Kidney epithelial cell (primary cell): Measurements from ENCODE around the gene ADPRHL1. TPM values are rescaled to one million over a fixed set of nuclear protein-coding genes. Genes with fewer than 3 reads are reported as not detected.
"Not testable (repeated sequence)": the region's sequence is repeated elsewhere in the genome, so short reads cannot be mapped to it uniquely, and the experiment has no call there.

ENCODE experiments used
- DNase-seq: peaks from one replicate; pipeline ENCODE4 v3.0.0-alpha.2; 2010; ENCODE audit warnings: low read depth
- H3K27me3 ChIP-seq: 2 replicates; pipeline ENCODE4 v1.6.0; 2011; ENCODE audit warnings: low read length; ENCODE audit not compliant: control insufficient read depth, insufficient read depth
- H3K36me3 ChIP-seq: 2 replicates; pipeline ENCODE4 v1.5.1; 2011; ENCODE audit warnings: low read length; ENCODE audit not compliant: control insufficient read depth, insufficient read depth
- H3K4me3 ChIP-seq: 2 replicates; pipeline ENCODE4 v1.5.1; 2011; ENCODE audit warnings: low read depth, mild to moderate bottlenecking, control low read depth, low read length
- CTCF ChIP-seq: IDR thresholded peaks from 2 replicates; pipeline ENCODE4 v1.5.1; 2011; ENCODE audit warnings: mild to moderate bottlenecking, moderate library complexity, low read length, control low read depth, inconsistent platforms; ENCODE audit not compliant: insufficient read depth, poor library complexity, severe bottlenecking
- total RNA-seq: library from RNA; depleted of rRNA; stranded (reverse); fragments of >200 nt; gene quantifications from 2 replicates; pipeline ENCODE4 v1.2.3, GENCODE V29; 2015

The ADPRHL1 gene
- total RNA-seq, 1 donor from 2014 or later = 0.84 TPM

- no peak overlapping the region for H3K4me3 ChIP-seq
- TF ChIP-seq CTCF = no peak
- H3K27me3 ChIP-seq = no peaks in the 10 kb centered on the region
These were observed 15.8 kb downstream of the ADPRHL1 start for GRCh38 chr13:113437408-113438010.

DNA sequence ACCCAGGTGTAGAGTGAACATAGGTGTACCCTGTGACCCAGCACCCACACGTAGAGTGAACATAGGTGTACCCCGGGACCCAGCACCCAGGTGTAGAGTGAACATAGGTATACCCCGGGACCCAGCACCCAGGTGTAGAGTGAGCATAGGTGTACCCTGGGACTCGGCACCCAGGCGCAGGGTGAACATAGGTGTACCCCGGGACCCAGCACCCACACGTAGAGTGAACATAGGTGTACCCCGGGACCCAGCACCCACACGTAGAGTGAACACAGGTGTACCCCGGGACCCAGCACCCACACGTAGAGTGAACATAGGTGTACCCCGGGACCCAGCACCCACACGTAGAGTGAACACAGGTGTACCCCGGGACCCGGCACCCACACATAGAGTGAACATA, 16.4 kb downstream of the ADPRHL1 start:
- DNase-seq, H3K36me3 ChIP-seq, H3K27me3 ChIP-seq, H3K4me3 ChIP-seq: not testable (repeated sequence)

More at GRCh38 chr13:113437408-113438010, 15.8 kb downstream of the ADPRHL1 start:
- DNase-seq = no peak
- no peaks in the 10 kb centered on the region for H3K36me3 ChIP-seq

- not testable (repeated sequence) for H3K27me3 ChIP-seq, H3K36me3 ChIP-seq, DNase-seq, H3K4me3 ChIP-seq
These were observed 17.4 kb downstream of the ADPRHL1 start for GRCh38 chr13:113435907-113436306.

DNA sequence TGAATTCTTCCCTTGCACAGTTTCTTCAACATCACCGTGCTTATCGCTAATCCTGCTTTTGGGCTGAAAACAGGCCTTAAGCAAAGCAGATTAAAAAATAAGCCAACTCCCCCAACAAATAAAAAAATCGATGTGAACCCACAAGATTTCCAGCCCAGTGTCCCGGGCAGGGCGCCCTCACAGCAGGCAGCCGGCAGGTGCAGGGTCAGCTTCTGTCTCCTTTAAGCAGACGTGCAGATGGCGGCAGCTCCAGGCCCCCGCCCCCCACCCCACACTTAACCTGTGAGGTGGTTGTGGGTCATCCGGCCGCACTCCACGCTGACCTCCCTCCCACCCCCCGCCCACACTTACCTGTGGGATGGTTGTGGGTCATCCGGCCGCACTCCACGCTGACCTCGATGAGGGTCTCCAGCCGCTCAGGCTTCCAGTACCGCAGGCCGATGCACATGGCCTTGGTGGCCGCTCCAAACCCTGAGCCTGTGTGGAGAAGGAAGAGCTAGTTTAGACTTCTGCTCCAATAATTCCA, 19.8 kb downstream of the ADPRHL1 start:
- H3K4me3 ChIP-seq = no peak overlapping the region
- H3K27me3 ChIP-seq = no peaks in the 10 kb centered on the region
- TF ChIP-seq CTCF = no peak
- DNase-seq = no peak
- no peaks in the 10 kb centered on the region for H3K36me3 ChIP-seq

- no peak for TF ChIP-seq CTCF
These were observed 20.6 kb downstream of the ADPRHL1 start for GRCh38 chr13:113432506-113433270.

GRCh38 chr13:113431171-113431570, 22.1 kb downstream of the ADPRHL1 start:
- no peak for TF ChIP-seq CTCF
- no peak overlapping the region for H3K4me3 ChIP-seq

More at GRCh38 chr13:113432506-113433270, 20.6 kb downstream of the ADPRHL1 start:
- Histone ChIP-seq H3K27me3 (no peaks in the 10 kb centered on the region), H3K4me3 (no peak overlapping the region), H3K36me3 (no peaks in the 10 kb centered on the region)
- DNase-seq = no peak

More at GRCh38 chr13:113431171-113431570, 22.1 kb downstream of the ADPRHL1 start:
- Histone ChIP-seq H3K36me3 (no peaks in the 10 kb centered on the region), H3K27me3 (no peaks in the 10 kb centered on the region)
- DNase-seq = no peak
